Measurements from ENCODE around the gene FUBP3.

FUBP3 gene

DNA sequence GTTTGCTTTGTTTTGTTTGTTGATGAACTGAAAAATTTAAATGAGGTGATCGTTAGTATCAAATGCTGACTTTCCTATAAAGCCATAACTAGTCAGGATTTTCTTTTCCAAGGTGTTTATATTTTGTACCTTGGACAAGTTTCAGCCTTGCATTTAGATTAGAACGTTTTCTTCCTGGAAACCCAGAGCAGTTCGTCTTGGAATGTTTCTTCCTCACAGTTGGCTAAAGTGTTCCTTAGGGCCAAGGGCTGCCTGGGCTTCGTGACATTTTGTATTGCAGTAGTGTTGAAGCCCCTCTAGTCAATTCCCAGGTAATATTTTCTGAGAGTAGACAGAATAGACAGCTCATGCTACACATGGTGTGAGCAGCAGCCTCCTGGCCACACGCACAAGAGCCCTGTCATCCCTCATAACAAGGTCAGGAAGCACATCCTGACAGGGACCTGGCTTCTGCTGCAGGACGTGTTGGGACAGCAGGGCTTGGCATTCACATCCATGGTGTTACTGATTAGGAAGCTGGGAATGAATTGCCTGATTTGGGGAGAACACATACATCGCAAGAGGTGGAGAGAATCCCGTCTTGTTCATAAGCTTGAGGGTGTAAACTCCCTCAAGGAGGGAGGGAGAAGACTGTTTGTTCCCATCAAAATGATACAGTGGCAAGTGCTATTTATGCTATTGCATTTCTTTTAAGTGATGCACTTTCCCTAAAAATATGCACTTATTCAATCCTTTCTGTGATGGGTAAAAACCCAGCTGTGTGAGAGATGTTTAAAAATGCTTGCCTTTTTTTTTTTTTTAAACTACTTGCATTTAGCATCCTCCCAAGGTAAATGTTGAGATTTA is 31.7 kb downstream of the FUBP3 start:
- TF ChIP-seq, protein P1, sequence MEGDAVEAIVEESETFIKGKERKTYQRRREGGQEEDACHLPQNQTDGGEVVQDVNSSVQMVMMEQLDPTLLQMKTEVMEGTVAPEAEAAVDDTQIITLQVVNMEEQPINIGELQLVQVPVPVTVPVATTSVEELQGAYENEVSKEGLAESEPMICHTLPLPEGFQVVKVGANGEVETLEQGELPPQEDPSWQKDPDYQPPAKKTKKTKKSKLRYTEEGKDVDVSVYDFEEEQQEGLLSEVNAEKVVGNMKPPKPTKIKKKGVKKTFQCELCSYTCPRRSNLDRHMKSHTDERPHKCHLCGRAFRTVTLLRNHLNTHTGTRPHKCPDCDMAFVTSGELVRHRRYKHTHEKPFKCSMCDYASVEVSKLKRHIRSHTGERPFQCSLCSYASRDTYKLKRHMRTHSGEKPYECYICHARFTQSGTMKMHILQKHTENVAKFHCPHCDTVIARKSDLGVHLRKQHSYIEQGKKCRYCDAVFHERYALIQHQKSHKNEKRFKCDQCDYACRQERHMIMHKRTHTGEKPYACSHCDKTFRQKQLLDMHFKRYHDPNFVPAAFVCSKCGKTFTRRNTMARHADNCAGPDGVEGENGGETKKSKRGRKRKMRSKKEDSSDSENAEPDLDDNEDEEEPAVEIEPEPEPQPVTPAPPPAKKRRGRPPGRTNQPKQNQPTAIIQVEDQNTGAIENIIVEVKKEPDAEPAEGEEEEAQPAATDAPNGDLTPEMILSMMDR (conservative IDR thresholded peaks at IDR 0.05; ENCODE audit: control insufficient read depth, insufficient read depth, low read depth, low read length) = no peak
- no peak overlapping the region for H3K4me3 ChIP-seq (ENCODE audit: control insufficient read depth, low read depth, low read length)
- DNase-seq (ENCODE audit: low read depth) = no peak

DNA sequence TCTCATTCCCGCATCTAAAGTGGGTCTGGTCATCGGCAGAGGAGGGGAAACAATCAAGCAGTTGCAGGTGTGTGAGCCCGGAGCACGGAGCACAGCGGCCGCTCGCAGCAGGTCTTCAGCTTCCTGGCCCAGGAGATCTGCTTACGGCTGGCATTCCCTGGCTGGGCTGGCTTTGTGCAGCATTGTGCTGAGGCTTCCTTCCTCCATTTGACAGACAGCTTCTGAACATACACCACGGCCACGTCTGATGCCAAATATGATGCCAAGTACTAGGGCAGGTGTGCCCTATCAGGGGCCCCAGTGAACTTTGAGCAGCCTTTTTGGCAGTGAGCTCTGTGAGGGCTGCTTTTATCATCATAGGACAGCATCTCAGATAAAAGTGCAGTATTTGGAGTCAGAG is 37.1 kb downstream of the FUBP3 start:
- TF ChIP-seq, protein P1 (conservative IDR thresholded peaks at IDR 0.05; ENCODE audit: control insufficient read depth, insufficient read depth, low read depth, low read length) = no peak
- H3K4me3 ChIP-seq (ENCODE audit: control insufficient read depth, low read depth, low read length) = no peak overlapping the region
- DNase-seq (ENCODE audit: low read depth) = no peak

DNA sequence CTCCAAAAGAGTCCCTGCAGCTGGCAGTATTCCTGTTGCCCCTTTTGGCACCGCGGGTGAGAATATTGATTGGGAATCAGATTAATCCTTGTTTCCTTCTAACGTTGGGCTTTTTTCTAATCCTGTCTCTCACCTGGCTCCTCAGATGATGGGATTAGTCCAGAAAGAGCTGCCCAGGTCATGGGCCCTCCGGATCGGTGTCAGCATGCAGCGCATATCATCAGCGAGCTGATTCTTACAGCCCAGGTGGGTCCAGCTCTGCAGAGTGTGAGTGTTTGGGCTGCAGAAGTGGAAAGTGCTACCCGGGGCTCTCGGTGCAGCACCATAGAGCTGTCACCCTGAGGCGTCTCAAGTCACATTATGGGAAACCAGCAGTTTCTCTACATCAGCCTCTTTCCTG is 44.1 kb downstream of the FUBP3 start:
- H3K4me3 ChIP-seq (ENCODE audit: control insufficient read depth, low read depth, low read length) = no peak overlapping the region
- DNase-seq (ENCODE audit: low read depth) = no peak
- TF ChIP-seq, protein P1 (conservative IDR thresholded peaks at IDR 0.05; ENCODE audit: control insufficient read depth, insufficient read depth, low read depth, low read length) = no peak

DNA sequence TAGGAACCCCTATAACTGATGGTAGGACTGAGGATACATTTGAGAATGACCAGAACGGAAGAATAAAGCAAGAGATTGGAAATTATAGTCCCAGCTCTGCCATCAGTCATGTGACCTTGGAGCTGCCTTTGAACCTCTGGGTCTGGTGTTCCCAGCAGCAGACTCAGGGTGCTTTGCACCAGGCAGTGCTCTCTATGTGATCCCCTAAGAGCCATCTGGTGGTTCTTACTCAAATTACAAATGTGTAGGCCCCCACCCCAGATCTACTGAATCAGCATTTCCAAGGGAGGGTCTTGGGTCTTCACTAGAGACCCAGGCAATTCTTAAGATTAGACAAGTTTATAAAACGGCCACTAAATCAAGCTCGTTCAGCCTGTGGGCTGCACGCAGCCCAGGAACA is 44.8 kb downstream of the FUBP3 start:
- no peak overlapping the region for H3K4me3 ChIP-seq (ENCODE audit: control insufficient read depth, low read depth, low read length)
- no peak for DNase-seq (ENCODE audit: low read depth)
- TF ChIP-seq, protein P1 (conservative IDR thresholded peaks at IDR 0.05; ENCODE audit: control insufficient read depth, insufficient read depth, low read depth, low read length) = no peak

DNA sequence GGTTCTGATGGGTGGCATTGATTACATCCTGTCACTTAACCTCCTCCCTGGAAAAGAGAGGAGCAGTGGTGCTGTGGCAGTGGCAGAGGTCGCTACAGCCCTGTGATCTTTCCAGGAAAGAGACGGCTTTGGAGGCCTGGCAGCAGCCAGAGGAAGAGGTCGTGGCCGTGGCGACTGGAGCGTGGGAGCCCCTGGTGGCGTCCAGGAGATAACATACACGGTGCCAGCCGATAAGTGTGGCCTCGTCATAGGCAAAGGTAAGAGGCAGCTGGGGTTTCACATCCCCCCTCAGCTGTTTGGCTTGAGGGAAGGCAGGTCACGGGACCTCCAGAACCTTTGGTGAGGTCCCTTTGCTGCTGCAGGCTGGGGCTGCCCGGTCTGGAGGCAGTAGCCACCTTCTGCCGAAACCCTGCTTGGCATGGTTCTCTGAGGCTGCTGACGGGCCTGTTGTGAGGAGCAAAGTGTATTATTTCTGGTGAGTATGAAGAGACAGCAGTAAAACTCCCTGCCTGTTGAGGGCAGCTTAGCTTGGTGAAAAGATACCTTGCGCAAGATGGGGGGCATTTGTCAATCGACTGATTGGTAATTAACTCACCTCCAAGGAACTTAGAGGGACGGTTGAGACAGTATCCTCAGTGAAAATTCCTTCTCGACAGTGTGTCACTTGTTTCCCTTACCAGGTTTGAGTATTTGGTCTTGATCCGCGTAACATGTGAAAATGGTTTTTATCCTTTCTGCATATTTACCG is 47.0 kb downstream of the FUBP3 start:
- no peak for DNase-seq (ENCODE audit: low read depth)
- TF ChIP-seq, protein P1 (conservative IDR thresholded peaks at IDR 0.05; ENCODE audit: control insufficient read depth, insufficient read depth, low read depth, low read length) = no peak
- no peak overlapping the region for H3K4me3 ChIP-seq (ENCODE audit: control insufficient read depth, low read depth, low read length)

DNA sequence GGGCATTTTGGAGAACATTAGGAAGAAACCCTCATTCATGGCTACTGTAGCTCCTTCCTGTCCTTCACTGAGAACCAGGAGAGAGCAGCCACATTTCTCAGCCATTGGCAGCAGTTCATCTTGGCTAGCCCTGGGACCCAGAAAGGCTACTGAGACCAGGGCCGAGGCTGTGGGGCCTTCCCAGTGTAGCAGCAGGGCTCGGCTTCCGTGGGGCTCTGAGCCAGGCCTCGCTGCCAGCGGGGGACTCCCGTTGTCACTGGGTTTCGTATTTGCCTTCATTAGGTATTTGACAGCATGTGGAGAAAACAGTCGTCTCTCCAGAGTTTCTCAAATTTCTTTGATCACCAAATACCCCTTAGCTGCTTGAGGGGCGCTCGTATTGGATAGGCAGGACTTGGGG is 47.7 kb downstream of the FUBP3 start:
- H3K4me3 ChIP-seq (ENCODE audit: control insufficient read depth, low read depth, low read length) = no peak overlapping the region
- no peak for DNase-seq (ENCODE audit: low read depth)
- TF ChIP-seq, protein P1 (conservative IDR thresholded peaks at IDR 0.05; ENCODE audit: control insufficient read depth, insufficient read depth, low read depth, low read length) = no peak
